ENCODE data around the gene NDOR1. TPM values are rescaled to one million over a fixed set of nuclear protein-coding genes. Genes with fewer than 3 reads are reported as not detected.

Gene NDOR1
- total RNA-seq, 4 donors from 2014 or later, result 5.6 to 6.6 (median 6.1) TPM

DNA sequence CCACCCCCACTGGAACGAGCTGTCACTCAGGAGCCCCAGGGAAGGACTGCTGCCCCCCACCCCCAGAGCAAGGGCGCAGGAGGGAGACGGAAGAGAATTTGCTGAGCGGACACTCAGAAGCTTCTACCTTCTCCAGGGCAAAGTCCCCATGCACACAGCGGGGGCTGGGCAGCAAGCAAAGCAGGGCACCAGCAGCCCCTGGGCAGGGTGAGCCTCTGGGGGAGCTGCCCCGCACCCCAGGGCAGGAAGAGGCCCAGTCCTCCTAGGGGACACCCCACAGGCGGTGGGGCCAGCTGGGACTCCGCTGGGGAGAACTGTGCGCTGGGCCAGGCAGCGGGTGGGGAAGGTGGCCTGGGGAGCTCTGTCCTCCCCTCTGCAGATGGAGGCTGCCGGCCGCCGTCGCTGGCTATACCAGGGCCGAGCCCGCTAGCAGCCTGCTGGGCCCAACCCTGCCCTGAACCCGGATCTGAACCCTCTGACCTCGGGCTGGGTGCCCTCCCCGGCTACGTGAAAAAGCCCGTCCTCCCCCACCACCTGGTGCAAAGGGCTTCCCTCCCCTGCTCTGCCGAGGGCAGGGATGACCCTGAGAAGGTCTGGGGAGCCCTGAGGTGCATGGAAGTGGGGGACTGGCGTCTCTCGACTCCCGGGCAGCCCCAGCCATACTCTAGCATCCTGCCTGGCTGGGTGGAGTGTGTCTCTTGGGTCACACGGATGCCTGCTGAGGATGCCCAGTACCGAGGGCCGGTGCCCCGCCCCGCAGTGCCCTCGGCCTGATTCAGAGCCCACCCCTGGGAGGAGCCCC lies 24.6 kb downstream of the NDOR1 start:
- TF ChIP-seq CTCF (IDR thresholded peaks at IDR 0.05), result no peak
- no peak for ATAC-seq (ENCODE audit: low FRiP score)

DNA sequence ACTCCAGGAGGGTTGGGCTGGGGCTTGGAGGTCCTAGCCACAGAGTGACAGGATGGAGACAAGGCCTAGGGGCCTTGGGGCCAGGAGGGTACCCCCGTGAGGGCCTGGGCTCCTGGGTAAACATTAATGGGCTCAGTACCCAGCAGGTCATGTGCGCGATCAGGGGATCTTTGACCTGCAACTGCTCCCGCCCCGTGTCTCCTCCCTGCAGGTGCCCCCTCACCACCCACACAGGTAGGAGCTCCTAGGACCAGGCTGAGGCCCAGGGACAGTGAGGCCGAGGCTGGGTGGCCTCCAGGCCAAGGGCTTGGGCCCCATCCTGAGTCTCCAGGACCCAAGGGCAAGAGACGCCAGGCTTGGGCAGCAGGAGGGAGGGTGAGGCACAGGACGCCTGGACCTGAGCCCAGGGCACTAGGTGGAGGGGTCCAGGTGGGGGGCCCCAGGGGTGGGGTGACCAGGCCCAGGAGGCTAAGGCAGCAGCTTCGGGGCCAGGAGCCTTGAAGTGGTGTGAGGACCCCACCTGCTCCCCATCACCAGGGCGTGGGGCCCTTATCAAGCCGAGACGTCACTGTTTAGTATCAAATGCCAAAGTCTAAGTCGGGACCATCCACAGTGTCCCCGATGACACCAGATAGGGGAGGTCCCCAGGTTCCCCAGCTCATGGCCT lies 25.3 kb downstream of the NDOR1 start, which contains the start of gene SLC34A3:
Gene SLC34A3 (plus strand): TSS at position 197 of the 667 bp plus-strand sequence. CDS start 802 bp downstream, outside the sequence.
- no peak for TF ChIP-seq CTCF (IDR thresholded peaks at IDR 0.05)
- ATAC-seq (ENCODE audit: low FRiP score) (no peak), DNase-seq (ENCODE audit: low spot score) (no peak)

More for the DNA sequence above, 24.6 kb downstream of the NDOR1 start:
- no peak for DNase-seq (ENCODE audit: low spot score)

- no peak for TF ChIP-seq CTCF (IDR thresholded peaks at IDR 0.05)
- DNase-seq (ENCODE audit: low spot score), result no peak
- ATAC-seq (ENCODE audit: low FRiP score), result no peak
These were observed 26.0 kb downstream of the NDOR1 start for GRCh38 chr9:137231372-137232039.

- no peak for TF ChIP-seq CTCF (IDR thresholded peaks at IDR 0.05)
- no peak for ATAC-seq (ENCODE audit: low FRiP score)
- DNase-seq (ENCODE audit: low spot score), result no peak
These were observed 26.6 kb downstream of the NDOR1 start for GRCh38 chr9:137232101-137232500.

GRCh38 chr9:137232510-137232909 lies 27.0 kb downstream of the NDOR1 start:
- ATAC-seq (ENCODE audit: low FRiP score) (no peak), DNase-seq (ENCODE audit: low spot score) (no peak)
- no peak for TF ChIP-seq CTCF (IDR thresholded peaks at IDR 0.05)

GRCh38 chr9:137233143-137233980 lies 27.9 kb downstream of the NDOR1 start:
- no peak for TF ChIP-seq CTCF (IDR thresholded peaks at IDR 0.05)
- ATAC-seq (ENCODE audit: low FRiP score) (no peak), DNase-seq (ENCODE audit: low spot score) (no peak)
